HG02798 (cell line): ENCODE measurements around the gene PLPP4.

ENCODE experiments used
- ATAC-seq: cut with Tn5 transposase; IDR thresholded peaks from one replicate; pipeline ENCODE4 v1.9.1; 2021; ENCODE audit warnings: mild to moderate bottlenecking; ENCODE audit not compliant: unreplicated experiment, poor library complexity

Gene PLPP4

GRCh38 chr10:120456626-120457430 is at the start of gene PLPP4:
Gene PLPP4 (plus strand): TSS chr10:120457227. CDS start chr10:120457306, 79 bp downstream.
- peak; percentile 39 for ATAC-seq

- ATAC-seq = no peak
These were observed 47.2 kb upstream of the PLPP4 start for GRCh38 chr10:120409816-120410215.

- ATAC-seq = no peak
These were observed 42.1 kb upstream of the PLPP4 start for GRCh38 chr10:120414946-120415345.

GRCh38 chr10:120415709-120416330 is 41.2 kb upstream of the PLPP4 start:
- ATAC-seq = no peak

- ATAC-seq = no peak
These were observed 36.6 kb upstream of the PLPP4 start for GRCh38 chr10:120420421-120420820.

- no peak for ATAC-seq
These were observed 35.8 kb upstream of the PLPP4 start for GRCh38 chr10:120421250-120421649.

- no peak for ATAC-seq
These were observed 34.6 kb upstream of the PLPP4 start for GRCh38 chr10:120422457-120422856.

- ATAC-seq = peak; percentile 64
These were observed 33.4 kb upstream of the PLPP4 start for GRCh38 chr10:120423431-120424197.

- ATAC-seq = no peak
These were observed 32.9 kb upstream of the PLPP4 start for GRCh38 chr10:120424198-120424464.

GRCh38 chr10:120426306-120426705 is 30.7 kb upstream of the PLPP4 start:
- ATAC-seq = no peak

GRCh38 chr10:120428754-120429153 is 28.3 kb upstream of the PLPP4 start:
- no peak for ATAC-seq

GRCh38 chr10:120429395-120429794 is 27.6 kb upstream of the PLPP4 start:
- no peak for ATAC-seq

- no peak for ATAC-seq
These were observed 25.8 kb upstream of the PLPP4 start for GRCh38 chr10:120431251-120431651.

GRCh38 chr10:120432209-120432608 is 24.8 kb upstream of the PLPP4 start:
- ATAC-seq = no peak

GRCh38 chr10:120433141-120433540 is 23.9 kb upstream of the PLPP4 start:
- no peak for ATAC-seq

GRCh38 chr10:120436439-120437112 is 20.5 kb upstream of the PLPP4 start:
- no peak for ATAC-seq

GRCh38 chr10:120437541-120437940 is 19.5 kb upstream of the PLPP4 start:
- no peak for ATAC-seq

- no peak for ATAC-seq
These were observed 5.1 kb upstream of the PLPP4 start for GRCh38 chr10:120451968-120452367.

- no peak for ATAC-seq
These were observed 3.7 kb upstream of the PLPP4 start for GRCh38 chr10:120453319-120453718.

- no peak for ATAC-seq
These were observed 3.1 kb upstream of the PLPP4 start for GRCh38 chr10:120453886-120454285.

- no peak for ATAC-seq
These were observed 2.0 kb upstream of the PLPP4 start for GRCh38 chr10:120455004-120455403.
